MCF 10A (cell line): ENCODE data around the gene GGTLC1. TPM values are rescaled to one million over a fixed set of nuclear protein-coding genes. Genes with fewer than 3 reads are reported as not detected.

ENCODE experiments used
- BruUV-seq: library from RNA; stranded (reverse); fragments of 400-500 nt; replicated peaks from 2 replicates; lab custom pipeline; 2021; lab: Mats Ljungman, UMichigan
- CTCF ChIA-PET: fragments of 300-600 bp; sonication (Branson Sonifier 250); formaldehyde crosslinking; extraction: SDS; loops from one replicate; lab custom pipeline; 2021; ENCODE audit warnings: antibody characterized with exemption, inconsistent platforms; lab: Yijun Ruan, JAX
- POLR2A ChIA-PET: fragments of 300-600, 350-650 bp; sonication (Branson Sonifier 250); formaldehyde crosslinking; extraction: SDS; loops from one replicate; lab custom pipeline; 2020; ENCODE audit warnings: antibody characterized with exemption, inconsistent platforms; lab: Yijun Ruan, JAX
- DNase-seq: peaks from one replicate; pipeline ENCODE4 v3.0.0-alpha.2; 2018; ENCODE audit not compliant: unreplicated experiment
- H3K27ac Mint-ChIP-seq: one replicate; pipeline ENCODE4 v1.8.0; 2022; ENCODE audit warnings: mild to moderate bottlenecking, low read depth, mixed read lengths; ENCODE audit not compliant: unreplicated experiment
- H3K27me3 Mint-ChIP-seq: one replicate; pipeline ENCODE4 v1.8.0; 2022; ENCODE audit warnings: mixed read lengths; ENCODE audit not compliant: insufficient read depth, unreplicated experiment
- H3K36me3 Mint-ChIP-seq: one replicate; pipeline ENCODE4 v1.8.0; 2022; ENCODE audit warnings: mild to moderate bottlenecking, moderate library complexity, mixed read lengths; ENCODE audit not compliant: insufficient read depth, unreplicated experiment
- H3K4me1 Mint-ChIP-seq: one replicate; pipeline ENCODE4 v1.8.0; 2022; ENCODE audit warnings: mixed read lengths; ENCODE audit not compliant: insufficient read depth, unreplicated experiment
- H3K4me3 Mint-ChIP-seq: one replicate; pipeline ENCODE4 v1.8.0; 2022; ENCODE audit warnings: mild to moderate bottlenecking, moderate library complexity, mixed read lengths; ENCODE audit not compliant: unreplicated experiment
- H3K9me3 Mint-ChIP-seq: one replicate; pipeline ENCODE4 v1.8.0; 2022; ENCODE audit warnings: mixed read lengths; ENCODE audit not compliant: unreplicated experiment
- intact Hi-C: fragments of 100-400 bp; cut with micrococcal nuclease; formaldehyde crosslinking; loops from 2 replicates; pipeline ENCODE4 v1.14.1; 2022
- total RNA-seq: library from RNA; stranded (reverse); gene quantifications from 2 replicates; pipeline ENCODE4 v1.2.3, GENCODE V29; 2022
- TF ChIP-seq, protein P1 (sequence below): fragments of 200-600 bp; IDR thresholded peaks from one replicate; pipeline ENCODE4 v1.8.0; 2022; ENCODE audit warnings: antibody characterized with exemption, mild to moderate bottlenecking; ENCODE audit not compliant: unreplicated experiment

GGTLC1 gene
- total RNA-seq, 1 experiment from 2014 or later, result not detected

DNA sequence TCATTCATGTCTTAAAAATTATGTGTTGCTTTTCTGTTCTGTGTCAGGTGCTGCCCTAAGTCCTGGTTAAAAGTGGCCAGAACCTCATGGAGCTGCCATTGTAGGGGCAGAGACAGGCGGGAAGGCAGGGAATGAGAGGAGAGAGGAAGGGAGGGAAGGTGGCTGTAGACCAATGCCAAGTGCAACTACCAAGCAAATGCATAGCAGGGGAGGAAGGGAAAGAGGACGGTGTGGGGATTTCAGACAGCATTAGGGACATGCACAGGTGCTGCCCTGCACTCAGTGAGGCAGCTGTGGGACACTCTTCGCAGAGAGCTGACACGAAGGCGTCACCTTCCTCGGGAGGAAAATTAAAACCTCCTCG, 21.0 kb downstream of the GGTLC1 start:
- intact Hi-C loops, result no loop called here
- Mint-ChIP-seq H3K27me3 (no peaks in the 10 kb centered on the region), H3K4me3 (no peak overlapping the region), H3K9me3 (peaks cover 35% of the 10 kb centered on the region), H3K4me1 (no peaks in the 10 kb centered on the region), H3K27ac (no peak overlapping the region), H3K36me3 (no peaks in the 10 kb centered on the region)
- TF ChIP-seq, protein P1, sequence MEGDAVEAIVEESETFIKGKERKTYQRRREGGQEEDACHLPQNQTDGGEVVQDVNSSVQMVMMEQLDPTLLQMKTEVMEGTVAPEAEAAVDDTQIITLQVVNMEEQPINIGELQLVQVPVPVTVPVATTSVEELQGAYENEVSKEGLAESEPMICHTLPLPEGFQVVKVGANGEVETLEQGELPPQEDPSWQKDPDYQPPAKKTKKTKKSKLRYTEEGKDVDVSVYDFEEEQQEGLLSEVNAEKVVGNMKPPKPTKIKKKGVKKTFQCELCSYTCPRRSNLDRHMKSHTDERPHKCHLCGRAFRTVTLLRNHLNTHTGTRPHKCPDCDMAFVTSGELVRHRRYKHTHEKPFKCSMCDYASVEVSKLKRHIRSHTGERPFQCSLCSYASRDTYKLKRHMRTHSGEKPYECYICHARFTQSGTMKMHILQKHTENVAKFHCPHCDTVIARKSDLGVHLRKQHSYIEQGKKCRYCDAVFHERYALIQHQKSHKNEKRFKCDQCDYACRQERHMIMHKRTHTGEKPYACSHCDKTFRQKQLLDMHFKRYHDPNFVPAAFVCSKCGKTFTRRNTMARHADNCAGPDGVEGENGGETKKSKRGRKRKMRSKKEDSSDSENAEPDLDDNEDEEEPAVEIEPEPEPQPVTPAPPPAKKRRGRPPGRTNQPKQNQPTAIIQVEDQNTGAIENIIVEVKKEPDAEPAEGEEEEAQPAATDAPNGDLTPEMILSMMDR, result no peak
- no TSS peak for BruUV-seq
- DNase-seq, result no peak
- CTCF ChIA-PET, result interaction anchor here (1.1 kb wide), 1 partner anchor 32 kb away, joined by 3 read pairs; no protein-coding TSS in a partner anchor
- POLR2A ChIA-PET, result no interaction called here

DNA sequence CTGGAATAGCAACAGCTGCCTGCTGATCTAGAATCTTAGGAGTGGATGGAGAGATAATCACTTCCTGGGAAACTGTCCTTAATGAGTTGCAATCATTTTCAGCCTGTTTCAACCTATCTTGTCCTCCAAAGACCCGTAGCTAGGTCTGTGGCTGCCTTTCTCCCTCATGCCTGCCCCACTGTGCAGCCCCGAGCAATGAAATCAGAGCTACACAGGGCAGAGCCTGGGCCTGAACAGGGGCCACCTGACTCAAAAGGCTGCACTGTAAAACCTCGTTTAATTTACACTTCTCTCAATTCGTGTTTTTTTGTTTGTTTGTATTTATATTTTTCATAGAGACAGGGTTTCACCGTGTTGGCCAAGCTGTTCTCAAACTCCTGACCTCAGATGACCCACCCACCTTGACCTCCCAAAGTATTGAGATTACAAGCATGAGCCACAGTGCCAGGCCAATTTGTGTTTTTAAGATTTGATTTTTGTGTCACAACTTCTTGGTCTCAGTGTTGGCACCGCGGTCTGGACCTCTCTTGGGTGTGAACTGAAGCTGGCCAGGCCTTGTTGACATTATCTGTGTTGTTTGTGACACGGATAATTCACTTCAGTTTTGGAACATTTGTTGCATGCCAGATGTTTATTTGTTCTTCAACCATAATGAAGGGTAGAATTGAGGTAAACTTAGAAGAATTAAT, 21.5 kb downstream of the GGTLC1 start:
- no peak overlapping the region for H3K4me3 Mint-ChIP-seq
- BruUV-seq, result no TSS peak
- H3K9me3 Mint-ChIP-seq, result peaks cover 38% of the 10 kb centered on the region
- intact Hi-C loops, result no loop called here
- no peak overlapping the region for H3K27ac Mint-ChIP-seq
- DNase-seq, result no peak
- no peaks in the 10 kb centered on the region for H3K4me1 Mint-ChIP-seq
- H3K27me3 Mint-ChIP-seq, result no peaks in the 10 kb centered on the region
- CTCF ChIA-PET, result no interaction called here
- no peaks in the 10 kb centered on the region for H3K36me3 Mint-ChIP-seq
- TF ChIP-seq, protein P1, result no peak
- POLR2A ChIA-PET, result interaction anchor here (0.7 kb wide), 1 partner anchor 75 kb away, joined by 4 read pairs; no protein-coding TSS in a partner anchor

- Mint-ChIP-seq H3K27ac (no peak overlapping the region), H3K9me3 (peaks cover 39% of the 10 kb centered on the region)
- no TSS peak for BruUV-seq
Observed at GRCh38 chr20:23966298-23966697, 22.3 kb downstream of the GGTLC1 start.

GRCh38 chr20:23963941-23964340, 24.6 kb downstream of the GGTLC1 start:
- ChIA-PET POLR2A (no interaction called here), CTCF (interaction anchor here (0.9 kb wide), 1 partner anchor 522 kb away, joined by 3 read pairs; no protein-coding TSS in a partner anchor)
- DNase-seq, result no peak
- H3K36me3 Mint-ChIP-seq, result no peaks in the 10 kb centered on the region
- no peaks in the 10 kb centered on the region for H3K4me1 Mint-ChIP-seq
- BruUV-seq, result no TSS peak
- H3K27ac Mint-ChIP-seq, result no peak overlapping the region
- no peak overlapping the region for H3K4me3 Mint-ChIP-seq
- peaks cover 47% of the 10 kb centered on the region for H3K9me3 Mint-ChIP-seq
- TF ChIP-seq, protein P1, result no peak
- H3K27me3 Mint-ChIP-seq, result no peaks in the 10 kb centered on the region
- intact Hi-C loops, result no loop called here

More at GRCh38 chr20:23966298-23966697, 22.3 kb downstream of the GGTLC1 start:
- TF ChIP-seq, protein P1, result no peak
- no peak for DNase-seq
- ChIA-PET CTCF (interaction anchor here (0.6 kb wide), 1 partner anchor 518 kb away, joined by 3 read pairs; no protein-coding TSS in a partner anchor), POLR2A (interaction anchor here (0.7 kb wide), 1 partner anchor 76 kb away, joined by 4 read pairs; no protein-coding TSS in a partner anchor)
- H3K4me3 Mint-ChIP-seq, result no peak overlapping the region
- no peaks in the 10 kb centered on the region for H3K4me1 Mint-ChIP-seq
- intact Hi-C loops, result no loop called here
- no peaks in the 10 kb centered on the region for H3K36me3 Mint-ChIP-seq
- H3K27me3 Mint-ChIP-seq, result no peaks in the 10 kb centered on the region
